ENCODE measurements around the gene SIGLEC11. TPM values are rescaled to one million over a fixed set of nuclear protein-coding genes. Genes with fewer than 3 reads are reported as not detected.

SIGLEC11 gene
- total and polyA plus RNA-seq, 2 donors (not counting 1 experiment from before 2014, with no cell fraction given): 0.09 TPM; not detected in 1

DNA sequence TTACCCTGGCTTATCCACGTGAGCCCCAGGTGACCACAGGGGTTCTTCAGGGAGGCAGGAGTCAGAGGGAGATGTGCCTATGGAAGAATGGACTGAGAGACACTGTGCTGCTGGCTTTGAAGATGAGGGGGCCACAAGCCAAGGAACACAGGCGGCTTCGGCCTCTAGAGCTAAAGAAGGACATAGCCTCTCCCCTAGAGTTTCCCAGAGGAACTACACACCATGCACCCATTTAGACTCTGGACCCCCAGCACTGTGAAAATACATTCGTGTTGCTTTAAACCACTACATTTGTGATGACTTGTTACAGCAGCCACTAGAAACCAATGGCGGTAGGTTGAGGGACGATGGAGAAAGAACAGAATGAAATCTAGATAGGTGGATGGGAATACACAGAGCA is 45.7 kb downstream of the SIGLEC11 start:
- Histone ChIP-seq H3K4me1 (ENCODE audit: control insufficient read depth in 2 of 2, insufficient read depth in 2 of 2, low read length in 2 of 2) (peaks cover 15 to 21% of the 10 kb centered on the region in 2 donors), H3K27ac (ENCODE audit: low read length in 2 of 2) (no peak overlapping the region), H3K27me3 (replicated peaks in 1 of 4; ENCODE audit: control extremely low read depth in 1 of 4, control insufficient read depth in 3 of 4, insufficient read depth in 4 of 4, low read length in 3 of 4) (no peaks in the 10 kb centered on the region), H3K4me3 (ENCODE audit: control extremely low read depth in 1 of 5, extremely low read depth in 1 of 5, insufficient read depth in 1 of 5, low read depth in 2 of 5, low read length in 4 of 5) (no peak overlapping the region), H2AFZ (ENCODE audit: insufficient read depth, low read depth, low read length, poor library complexity, severe bottlenecking) (no peak overlapping the region), H3K9me3 (ENCODE audit: control extremely low read depth in 1 of 3, control insufficient read depth in 2 of 3, insufficient read depth in 1 of 3, low read length in 2 of 3) (peaks cover 0 to 3% (median 0%) of the 10 kb centered on the region in 3 donors), H3K79me2 (ENCODE audit: control insufficient read depth, insufficient read depth, low read length) (peaks cover 59% of the 10 kb centered on the region), H3K4me2 (replicated peaks; ENCODE audit: low read depth, low read length, poor library complexity, severe bottlenecking) (no peak overlapping the region), H3K9ac (ENCODE audit: low read length) (no peak overlapping the region), H4K20me1 (ENCODE audit: control insufficient read depth, insufficient read depth, low read length, poor library complexity, severe bottlenecking) (peaks cover 43% of the 10 kb centered on the region), H3K36me3 (replicated peaks in 1 of 2; ENCODE audit: control extremely low read depth in 1 of 2, control insufficient read depth in 1 of 2, extremely low read depth in 1 of 2, insufficient read depth in 2 of 2, low read length in 1 of 2) (peaks cover 0 to 49% of the 10 kb centered on the region in 2 experiments)
- DNase-seq (no peak), ATAC-seq (ENCODE audit: low read depth) (no peak)
- no peaks in the 10 kb centered on the region for H3K27me3 Mint-ChIP-seq
- intact Hi-C loops (cut with micrococcal nuclease): no loop called here
- H3K4me1 Mint-ChIP-seq: peaks cover 62% of the 10 kb centered on the region
- peak overlapping the region; percentile 75 for H3K27ac Mint-ChIP-seq
- ChIA-PET CTCF (interaction anchor here (2.4 to 3.4 kb wide), 2 partner anchors 8 to 70 kb away, joined by 6 to 7 read pairs; no protein-coding TSS in a partner anchor), POLR2A (interaction anchor here (0.7 kb wide), 1 partner anchor 70 kb away, joined by 4 read pairs; no protein-coding TSS in a partner anchor)
- H3K9me3 Mint-ChIP-seq (ENCODE audit: insufficient read depth): no peaks in the 10 kb centered on the region
- H3K4me3 Mint-ChIP-seq: peak overlapping the region; percentile 63
- WGBS (ENCODE audit: insufficient coverage): 100% methylated on average over 5 of the region's 6 CpGs
- no peak for TF ChIP-seq EZH2 (IDR thresholded peaks at IDR 0.05; ENCODE audit: borderline replicate concordance, insufficient read depth, low read depth, low read length, poor library complexity, severe bottlenecking)
- TF ChIP-seq, protein P1, sequence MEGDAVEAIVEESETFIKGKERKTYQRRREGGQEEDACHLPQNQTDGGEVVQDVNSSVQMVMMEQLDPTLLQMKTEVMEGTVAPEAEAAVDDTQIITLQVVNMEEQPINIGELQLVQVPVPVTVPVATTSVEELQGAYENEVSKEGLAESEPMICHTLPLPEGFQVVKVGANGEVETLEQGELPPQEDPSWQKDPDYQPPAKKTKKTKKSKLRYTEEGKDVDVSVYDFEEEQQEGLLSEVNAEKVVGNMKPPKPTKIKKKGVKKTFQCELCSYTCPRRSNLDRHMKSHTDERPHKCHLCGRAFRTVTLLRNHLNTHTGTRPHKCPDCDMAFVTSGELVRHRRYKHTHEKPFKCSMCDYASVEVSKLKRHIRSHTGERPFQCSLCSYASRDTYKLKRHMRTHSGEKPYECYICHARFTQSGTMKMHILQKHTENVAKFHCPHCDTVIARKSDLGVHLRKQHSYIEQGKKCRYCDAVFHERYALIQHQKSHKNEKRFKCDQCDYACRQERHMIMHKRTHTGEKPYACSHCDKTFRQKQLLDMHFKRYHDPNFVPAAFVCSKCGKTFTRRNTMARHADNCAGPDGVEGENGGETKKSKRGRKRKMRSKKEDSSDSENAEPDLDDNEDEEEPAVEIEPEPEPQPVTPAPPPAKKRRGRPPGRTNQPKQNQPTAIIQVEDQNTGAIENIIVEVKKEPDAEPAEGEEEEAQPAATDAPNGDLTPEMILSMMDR (IDR thresholded peaks at IDR 0.05): no peak

DNA sequence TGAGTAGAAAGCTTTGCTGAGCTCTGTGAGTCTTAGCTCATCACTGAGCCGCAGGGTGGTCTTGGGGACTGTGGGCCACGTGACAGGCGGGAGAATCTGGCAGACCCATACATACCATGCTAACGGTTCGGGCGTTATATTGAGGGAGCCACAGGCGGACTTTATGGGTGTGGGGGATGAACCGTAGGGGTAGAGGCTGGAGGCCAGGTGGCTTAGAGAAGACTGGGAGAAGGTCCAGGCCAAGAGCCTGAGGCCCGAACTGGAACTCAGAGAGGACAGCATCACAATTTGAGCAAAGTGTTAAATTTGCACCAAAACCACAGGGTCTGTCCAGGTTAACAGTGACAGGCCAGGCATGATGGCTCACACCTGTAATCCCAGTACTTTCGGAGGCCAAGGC is 47.3 kb downstream of the SIGLEC11 start:
- no peak overlapping the region for H3K4me3 Mint-ChIP-seq
- no peaks in the 10 kb centered on the region for H3K9me3 Mint-ChIP-seq (ENCODE audit: insufficient read depth)
- POLR2A ChIA-PET: interaction anchor here (1.1 kb wide), 1 partner anchor 20 kb away, joined by 3 read pairs; no protein-coding TSS in a partner anchor
- ATAC-seq (ENCODE audit: low read depth) (no peak), DNase-seq (no peak)
- peaks cover 38% of the 10 kb centered on the region for H4K20me1 ChIP-seq (ENCODE audit: control insufficient read depth, insufficient read depth, low read length, poor library complexity, severe bottlenecking)
- CTCF ChIA-PET: interaction anchor here (0.8 to 3.7 kb wide), 2 partner anchors 17 to 24 kb away, joined by 3 to 16 read pairs; partner anchors contain the start of gene IL4I1
- peaks cover 0 to 53% of the 10 kb centered on the region in 2 experiments for H3K36me3 ChIP-seq (replicated peaks in 1 of 2; ENCODE audit: control extremely low read depth in 1 of 2, control insufficient read depth in 1 of 2, extremely low read depth in 1 of 2, insufficient read depth in 2 of 2, low read length in 1 of 2)
- H3K27ac ChIP-seq (ENCODE audit: low read length in 2 of 2): no peak overlapping the region
- 91% methylated on average over 9 of the region's 10 CpGs for WGBS (ENCODE audit: insufficient coverage)
- TF ChIP-seq EZH2 (IDR thresholded peaks at IDR 0.05; ENCODE audit: borderline replicate concordance, insufficient read depth, low read depth, low read length, poor library complexity, severe bottlenecking): no peak
- TF ChIP-seq, protein P1 (IDR thresholded peaks at IDR 0.05): no peak
- no peak overlapping the region for H2AFZ ChIP-seq (ENCODE audit: insufficient read depth, low read depth, low read length, poor library complexity, severe bottlenecking)
- H3K9ac ChIP-seq (ENCODE audit: low read length): no peak overlapping the region
- H3K27me3 ChIP-seq (replicated peaks in 1 of 4; ENCODE audit: control extremely low read depth in 1 of 4, control insufficient read depth in 3 of 4, insufficient read depth in 4 of 4, low read length in 3 of 4): no peaks in the 10 kb centered on the region
- peaks cover 17 to 28% of the 10 kb centered on the region in 2 donors for H3K4me1 ChIP-seq (ENCODE audit: control insufficient read depth in 2 of 2, insufficient read depth in 2 of 2, low read length in 2 of 2)
- peaks cover 0 to 3% (median 0%) of the 10 kb centered on the region in 3 donors for H3K9me3 ChIP-seq (ENCODE audit: control extremely low read depth in 1 of 3, control insufficient read depth in 2 of 3, insufficient read depth in 1 of 3, low read length in 2 of 3)
- H3K4me2 ChIP-seq (replicated peaks; ENCODE audit: low read depth, low read length, poor library complexity, severe bottlenecking): no peak overlapping the region
- H3K4me3 ChIP-seq (ENCODE audit: control extremely low read depth in 1 of 5, extremely low read depth in 1 of 5, insufficient read depth in 1 of 5, low read depth in 2 of 5, low read length in 4 of 5): no peak overlapping the region
- no peaks in the 10 kb centered on the region for H3K27me3 Mint-ChIP-seq
- peaks cover 46% of the 10 kb centered on the region for H3K79me2 ChIP-seq (ENCODE audit: control insufficient read depth, insufficient read depth, low read length)
- peak overlapping the region; percentile 59 for H3K27ac Mint-ChIP-seq
- intact Hi-C loops (cut with micrococcal nuclease): no loop called here
- H3K4me1 Mint-ChIP-seq: peaks cover 66% of the 10 kb centered on the region
